ENCODE measurements around the gene TSKS.

DNA sequence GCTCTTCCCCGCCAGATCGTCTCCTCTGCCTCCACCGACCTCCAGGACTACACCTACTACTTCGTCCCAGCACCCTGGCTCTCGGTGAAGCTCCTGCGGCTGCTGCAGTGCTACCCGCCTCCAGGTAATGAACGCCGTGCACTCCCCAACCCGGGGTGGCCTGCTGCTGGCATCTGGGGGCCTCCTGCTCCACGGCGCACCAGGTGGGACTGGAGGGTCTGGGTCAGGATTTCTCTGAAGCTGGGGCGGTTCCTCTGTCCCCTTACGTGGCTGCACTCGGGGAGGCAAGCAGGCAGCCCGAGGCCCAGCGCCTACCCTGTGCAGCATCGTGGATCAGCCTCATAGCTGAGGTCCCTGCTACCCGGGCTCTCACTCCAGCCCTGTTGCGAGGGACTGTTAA is 32.5 kb upstream of the TSKS start:
- TF ChIP-seq POLR2A (IDR thresholded peaks at IDR 0.05): no peak
- TF ChIP-seq, protein P1, sequence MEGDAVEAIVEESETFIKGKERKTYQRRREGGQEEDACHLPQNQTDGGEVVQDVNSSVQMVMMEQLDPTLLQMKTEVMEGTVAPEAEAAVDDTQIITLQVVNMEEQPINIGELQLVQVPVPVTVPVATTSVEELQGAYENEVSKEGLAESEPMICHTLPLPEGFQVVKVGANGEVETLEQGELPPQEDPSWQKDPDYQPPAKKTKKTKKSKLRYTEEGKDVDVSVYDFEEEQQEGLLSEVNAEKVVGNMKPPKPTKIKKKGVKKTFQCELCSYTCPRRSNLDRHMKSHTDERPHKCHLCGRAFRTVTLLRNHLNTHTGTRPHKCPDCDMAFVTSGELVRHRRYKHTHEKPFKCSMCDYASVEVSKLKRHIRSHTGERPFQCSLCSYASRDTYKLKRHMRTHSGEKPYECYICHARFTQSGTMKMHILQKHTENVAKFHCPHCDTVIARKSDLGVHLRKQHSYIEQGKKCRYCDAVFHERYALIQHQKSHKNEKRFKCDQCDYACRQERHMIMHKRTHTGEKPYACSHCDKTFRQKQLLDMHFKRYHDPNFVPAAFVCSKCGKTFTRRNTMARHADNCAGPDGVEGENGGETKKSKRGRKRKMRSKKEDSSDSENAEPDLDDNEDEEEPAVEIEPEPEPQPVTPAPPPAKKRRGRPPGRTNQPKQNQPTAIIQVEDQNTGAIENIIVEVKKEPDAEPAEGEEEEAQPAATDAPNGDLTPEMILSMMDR (IDR thresholded peaks at IDR 0.05): no peak
- TF ChIP-seq POLR2AphosphoS5 (IDR thresholded peaks at IDR 0.05): no peak
- TF ChIP-seq EP300 (IDR thresholded peaks at IDR 0.05; ENCODE audit: low read depth): no peak
